A549 (cell line): Measurements from ENCODE around the gene TJP1.

Source experiments
- CTCF ChIP-seq: fragments of >200 bp; sonication (Bioruptor Twin); formaldehyde crosslinking; IDR thresholded peaks from 3 replicates; pipeline ENCODE4 v1.5.1; 2016
- EHMT2 ChIP-seq: fragments of 200-600 bp; sonication (generic); IDR thresholded peaks from 2 replicates; pipeline ENCODE4 v1.6.1; 2016; ENCODE audit warnings: antibody characterized with exemption, low read depth, mild to moderate bottlenecking, moderate library complexity
- EP300 ChIP-seq, 2 experiments: fragments of >200 bp; sonication (Bioruptor Twin); formaldehyde crosslinking; IDR thresholded peaks; 2 replicates in 1 of 2; 3 replicates in 1 of 2; pipeline ENCODE4 v1.6.1; 2016 to 2017
- POLR2A ChIP-seq: IDR thresholded peaks from 2 replicates; pipeline ENCODE4 v1.6.1; 2012; ENCODE audit warnings: mild to moderate bottlenecking, low read length
- SREBF2 ChIP-seq: fragments of 450-650 bp; IDR thresholded peaks from 2 replicates; pipeline ENCODE4 v1.6.1; 2014; ENCODE audit warnings: mild to moderate bottlenecking, moderate library complexity
- ZFP36 ChIP-seq: fragments of 450-650 bp; IDR thresholded peaks from 2 replicates; pipeline ENCODE4 v1.6.1; 2014; ENCODE audit warnings: borderline replicate concordance; ENCODE audit not compliant: partially characterized antibody
- ZSCAN20 ChIP-seq: fragments of 250-450 bp; sonication (Bioruptor Pico); IDR thresholded peaks from 2 replicates; pipeline ENCODE4 v1.8.0; 2022; ENCODE audit warnings: mild to moderate bottlenecking, moderate library complexity

DNA sequence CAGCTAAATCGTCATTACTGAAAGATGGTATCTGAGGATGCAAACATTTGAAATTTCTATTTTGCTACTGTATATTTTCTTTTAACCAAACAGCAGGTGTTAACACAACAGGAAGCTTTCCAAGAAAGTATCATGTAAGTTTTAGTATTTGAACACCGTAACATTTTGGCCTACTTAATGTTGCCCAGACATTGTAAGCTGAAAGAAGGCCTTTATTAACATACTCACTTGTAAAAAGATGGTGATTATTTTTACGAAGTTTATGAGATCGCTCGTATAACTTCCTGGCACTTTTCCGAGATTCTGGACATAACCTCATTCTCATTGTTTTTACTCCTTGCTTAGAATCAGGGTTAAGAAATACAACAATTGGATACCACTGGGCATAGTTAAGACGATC, 95.7 kb downstream of the TJP1 start:
- TF ChIP-seq EP300 (IDR thresholded peaks at IDR 0.05) = no peak
- TF ChIP-seq POLR2A = no peak
- no peak for TF ChIP-seq ZSCAN20 (CRISPR knock-in tag)
- TF ChIP-seq CTCF = no peak
- no peak for TF ChIP-seq SREBF2
- no peak for TF ChIP-seq EHMT2
- TF ChIP-seq ZFP36 = no peak
